HG02938 (cell line): Measurements from ENCODE around the gene CDH4.

Experiments
- ATAC-seq: cut with Tn5 transposase; IDR thresholded peaks from one replicate; pipeline ENCODE4 v1.9.1; 2021; ENCODE audit warnings: mild to moderate bottlenecking, moderate library complexity; ENCODE audit not compliant: unreplicated experiment

CDH4 gene

DNA sequence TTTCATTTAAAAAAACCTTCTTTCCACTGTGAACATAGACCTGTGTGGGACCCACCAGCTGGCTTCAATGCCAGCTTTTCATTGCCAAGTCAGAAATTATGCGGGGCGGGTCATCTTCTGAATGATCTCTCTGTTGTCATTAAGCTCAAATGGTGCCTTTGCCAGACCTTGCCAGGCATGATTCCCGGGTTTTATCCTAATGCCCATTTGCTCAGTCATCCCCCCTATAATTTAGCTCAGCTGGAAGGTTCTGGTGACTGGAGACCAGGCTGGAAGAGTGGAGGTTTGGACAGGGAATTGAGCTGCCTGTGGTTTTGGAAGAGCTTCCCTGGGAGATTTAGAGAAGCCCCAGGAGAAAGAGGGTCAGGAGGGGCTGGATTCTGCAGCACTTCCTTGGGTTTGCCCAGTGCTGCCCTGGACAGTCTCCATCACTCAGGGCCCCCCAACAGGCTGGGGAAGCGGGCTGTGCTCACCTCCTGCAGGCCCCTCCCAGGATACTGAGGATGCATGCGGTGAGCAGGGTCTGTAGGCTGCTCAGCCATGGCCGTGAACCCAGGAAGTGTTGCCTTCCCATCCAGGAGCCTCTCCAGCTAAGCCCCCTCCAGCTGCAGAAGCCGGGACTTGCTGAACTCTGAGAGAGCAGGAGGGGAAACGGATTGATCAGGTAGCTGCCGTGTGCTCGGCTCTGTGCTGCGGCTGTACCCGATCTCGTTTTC, 273.0 kb downstream of the CDH4 start:
- ATAC-seq, result no peak

DNA sequence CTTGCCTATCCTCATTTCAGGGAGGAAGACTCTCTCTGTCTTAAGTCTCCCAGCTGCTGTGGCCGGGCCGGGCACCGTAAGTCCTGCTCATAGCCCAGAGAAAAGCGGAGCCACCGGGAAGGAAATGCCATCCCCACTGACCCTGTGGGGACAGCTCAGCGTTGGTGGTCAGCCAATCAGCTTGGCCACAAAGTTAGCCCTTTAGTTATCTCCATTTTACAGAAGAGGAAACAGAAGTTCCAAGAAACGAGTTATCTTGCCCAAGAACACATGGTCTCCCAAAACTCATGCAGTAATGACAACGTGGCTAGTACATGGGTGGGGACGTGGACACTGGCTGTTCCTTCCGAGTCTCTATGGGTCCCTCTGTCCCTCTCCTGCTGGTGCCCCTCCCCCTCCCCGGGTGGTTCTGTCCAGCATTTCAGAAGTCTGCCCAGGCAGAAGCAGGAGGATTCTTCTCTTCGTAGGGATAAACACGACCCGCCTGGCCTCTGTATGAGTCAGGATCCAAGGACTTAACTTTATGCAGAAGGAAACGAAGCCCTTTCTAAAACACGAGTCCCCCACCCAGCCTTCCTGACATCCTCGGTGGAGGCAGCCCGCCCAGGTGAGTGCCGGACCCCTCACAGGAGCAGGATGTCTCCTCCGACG, 273.8 kb downstream of the CDH4 start:
- no peak for ATAC-seq

DNA sequence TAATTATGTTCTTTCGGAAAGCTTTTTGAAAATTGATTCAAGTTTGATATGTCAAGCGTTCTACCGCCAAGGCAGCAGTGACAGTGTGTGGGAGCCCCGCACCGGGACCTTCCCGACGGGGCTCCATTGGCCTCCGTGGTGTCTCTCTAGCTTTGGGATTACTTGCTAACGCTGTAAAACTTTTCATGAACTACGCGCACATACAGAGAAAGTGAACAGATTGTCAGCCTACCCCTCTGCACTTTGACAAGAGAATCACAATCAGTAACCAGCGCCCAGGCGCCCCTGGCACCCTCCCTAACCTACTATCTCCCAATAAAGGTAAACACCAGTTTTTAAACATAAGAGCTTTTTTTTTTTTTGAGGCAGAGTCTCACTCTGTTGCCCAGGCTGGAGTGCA, 274.8 kb downstream of the CDH4 start:
- no peak for ATAC-seq

DNA sequence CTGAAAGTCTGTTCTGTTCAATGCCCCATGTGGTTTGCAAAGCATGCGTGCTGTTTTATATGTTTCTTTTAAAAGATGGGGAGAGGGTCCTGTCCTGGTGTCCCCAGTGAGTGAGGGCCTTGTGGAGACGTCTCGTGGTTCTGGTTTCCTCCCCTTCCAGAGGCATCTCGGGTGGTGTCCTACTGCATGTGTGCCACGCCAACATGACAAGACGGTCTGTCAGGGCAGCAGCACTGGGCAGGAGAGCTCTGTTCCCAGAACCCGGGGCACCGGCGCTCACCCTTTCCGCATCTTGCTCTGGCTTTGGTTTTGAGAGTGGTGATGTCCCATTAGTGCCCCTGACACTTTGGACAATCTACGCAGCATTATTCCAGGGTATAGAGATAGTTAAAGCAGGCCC, 275.6 kb downstream of the CDH4 start:
- ATAC-seq, result no peak

DNA sequence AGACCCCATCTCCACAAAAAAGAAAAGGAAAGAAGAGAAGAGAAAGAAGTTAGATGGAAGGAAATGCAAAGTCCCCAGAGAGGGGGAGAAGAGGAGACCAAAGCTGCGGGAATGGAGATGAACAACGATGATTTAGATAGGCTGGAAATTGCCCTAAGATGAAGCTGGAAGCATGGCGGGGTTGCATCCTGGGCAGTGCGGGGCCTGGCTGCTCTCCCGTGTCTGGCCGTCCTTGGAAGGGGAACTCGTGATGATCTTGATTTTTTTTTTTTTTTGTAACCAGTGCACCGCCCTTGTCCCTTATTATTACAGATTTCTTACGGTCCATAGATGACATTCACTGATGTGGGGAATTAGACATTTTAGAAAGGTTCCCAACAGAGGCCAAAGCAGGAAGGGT, 276.5 kb downstream of the CDH4 start:
- no peak for ATAC-seq

DNA sequence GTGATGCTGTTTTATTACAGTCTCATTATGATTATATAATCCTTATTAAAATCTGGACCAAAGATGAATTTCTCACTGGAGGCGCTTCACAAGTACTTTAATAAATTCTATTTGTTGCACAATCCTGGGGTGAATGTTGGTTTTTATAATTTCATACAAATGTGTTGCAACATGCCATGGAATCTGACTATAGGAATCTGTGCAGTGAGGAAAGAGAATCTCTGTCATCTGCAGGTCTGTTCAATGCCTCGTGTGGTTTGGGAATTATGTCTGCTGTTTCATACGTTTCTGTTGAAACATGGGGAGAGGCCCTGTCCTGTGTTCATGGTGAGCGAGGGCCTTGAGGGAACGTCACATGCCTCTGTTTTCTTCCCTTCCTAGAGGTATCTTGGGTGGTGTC, 277.3 kb downstream of the CDH4 start:
- no peak for ATAC-seq

DNA sequence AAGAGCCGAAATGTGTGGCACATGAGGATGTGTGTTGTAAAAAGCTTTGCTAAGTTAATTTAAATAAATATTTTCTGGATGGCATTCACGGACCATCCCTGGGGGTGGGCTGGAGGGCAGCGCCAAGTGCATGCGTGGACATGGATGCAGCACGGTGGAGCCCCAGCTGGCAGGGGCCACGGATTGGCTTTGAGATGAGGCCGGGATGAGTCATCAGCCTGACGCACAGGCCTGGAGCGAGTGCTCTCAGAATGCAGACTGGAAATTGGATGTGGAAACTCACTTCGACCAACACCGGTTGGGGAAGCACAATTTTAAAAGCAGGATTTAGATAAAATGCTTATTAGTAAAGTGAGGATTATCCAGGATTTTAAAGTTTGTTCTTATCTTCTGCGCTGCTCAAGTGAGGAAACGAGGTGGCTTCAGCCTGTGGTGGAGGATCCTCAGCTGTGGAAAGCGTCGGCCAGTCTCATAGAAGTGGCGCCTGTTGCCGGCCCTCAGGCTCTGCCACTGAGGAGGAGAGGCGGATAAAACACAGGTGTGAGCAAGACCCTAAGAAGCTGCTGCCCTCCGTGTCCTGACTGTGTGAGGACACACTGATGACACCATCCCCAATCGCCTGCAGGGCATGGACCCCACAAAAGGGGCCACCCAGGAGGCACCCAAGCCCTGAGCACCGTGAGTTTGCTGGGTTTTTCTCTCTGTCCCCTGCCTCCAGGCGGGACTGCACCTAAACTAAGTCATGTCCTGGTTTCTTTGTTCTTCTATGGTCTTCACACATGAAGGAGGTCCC, 279.7 kb downstream of the CDH4 start:
- no peak for ATAC-seq

DNA sequence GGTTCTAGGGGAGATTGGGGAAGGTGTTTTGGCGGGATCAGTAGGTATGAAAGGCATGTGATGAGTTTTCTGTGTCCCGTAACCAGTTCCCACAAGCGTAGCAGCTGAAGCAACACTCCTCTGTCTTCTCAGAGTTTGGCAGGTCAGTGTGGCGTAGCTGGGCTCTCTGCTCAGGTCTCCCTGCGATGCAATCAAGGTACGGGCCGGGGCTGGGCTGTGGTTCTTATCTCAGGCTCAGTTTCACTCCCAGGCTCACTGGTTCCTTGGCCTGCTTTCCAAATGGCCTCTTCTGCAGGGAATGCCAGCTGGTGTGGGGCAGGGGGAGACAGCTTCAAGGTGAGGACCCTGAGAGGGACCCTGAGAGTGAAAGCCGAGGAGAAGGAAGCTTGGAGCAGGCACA, 280.7 kb downstream of the CDH4 start:
- no peak for ATAC-seq

DNA sequence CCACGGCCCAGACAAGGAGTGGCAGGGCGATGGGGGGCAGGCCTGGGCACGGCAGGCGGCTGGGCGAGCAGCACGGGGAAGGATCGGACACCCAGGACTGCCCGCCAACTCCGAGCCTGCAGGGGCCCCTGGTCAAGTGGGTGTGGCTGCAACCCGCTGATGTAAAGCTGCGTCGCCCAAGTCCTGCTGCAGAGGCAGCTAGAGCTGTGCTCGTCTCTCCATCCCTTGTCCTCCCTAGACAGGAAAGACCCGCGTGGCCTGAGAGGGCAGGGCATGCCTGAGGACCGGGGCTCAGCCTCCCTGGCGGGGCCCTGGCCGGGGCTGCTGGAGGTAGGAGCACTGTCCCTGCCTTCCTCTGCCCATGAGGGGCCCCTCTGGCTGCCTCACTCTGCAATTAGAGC, 281.2 kb downstream of the CDH4 start:
- ATAC-seq, result no peak

DNA sequence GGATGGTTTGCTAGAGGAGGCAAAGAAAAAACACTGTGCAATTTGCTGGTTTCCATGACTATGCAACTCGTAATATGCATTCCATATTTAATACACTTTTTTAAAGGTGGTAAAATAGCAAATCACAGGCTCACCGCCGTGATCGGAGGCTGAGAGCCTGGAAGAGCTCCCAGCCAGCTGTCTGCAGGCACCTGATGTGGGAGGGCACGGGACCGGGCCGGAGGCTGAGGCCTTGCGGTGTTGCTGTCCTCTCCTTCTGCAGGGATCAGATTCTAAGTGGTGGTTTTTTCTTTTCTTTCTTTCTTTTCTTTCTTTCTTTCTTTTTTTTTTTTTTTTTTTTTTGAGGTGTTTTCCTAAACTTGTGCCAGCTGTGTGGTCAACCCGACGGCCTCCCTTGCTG, 282.3 kb downstream of the CDH4 start:
- ATAC-seq, result no peak

DNA sequence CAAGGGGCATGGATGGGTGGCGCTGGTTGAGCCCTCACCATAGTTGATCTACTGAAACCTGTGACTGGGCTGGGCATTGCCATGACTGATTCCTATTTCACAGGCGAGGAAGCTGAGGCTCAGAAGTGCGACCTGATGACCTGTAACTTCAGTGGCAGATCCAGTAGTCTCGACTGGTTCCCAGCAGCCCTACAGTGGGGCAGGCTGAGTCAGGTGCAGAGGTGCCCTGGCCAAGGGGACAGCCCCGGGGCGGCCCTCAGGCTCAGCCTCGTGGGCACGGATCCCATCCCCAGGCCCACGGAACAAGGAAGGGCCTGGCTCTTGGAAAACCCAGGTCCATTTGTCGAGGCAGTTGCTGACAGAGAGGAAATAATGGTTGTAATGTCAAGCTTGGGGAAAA, 283.0 kb downstream of the CDH4 start:
- no peak for ATAC-seq

DNA sequence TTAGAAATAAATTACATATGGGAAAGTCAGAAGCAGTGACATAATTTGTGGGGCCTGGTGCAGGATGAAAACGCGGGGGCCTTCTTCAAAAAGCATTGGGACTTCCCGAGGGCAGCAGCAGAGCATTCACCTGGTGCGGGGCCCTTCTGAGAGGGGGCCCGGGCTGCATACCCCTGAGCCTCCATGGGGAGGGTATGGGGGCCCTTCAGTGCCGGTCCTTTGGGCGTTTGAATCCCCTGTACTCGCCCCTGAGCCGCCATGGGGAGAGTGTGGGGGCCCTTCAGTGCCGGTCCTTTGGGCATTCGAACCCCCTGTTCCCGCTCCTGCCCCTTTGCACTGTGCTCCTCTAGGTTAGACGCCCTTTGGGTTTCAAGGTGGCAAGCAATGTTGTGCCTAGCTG, 283.5 kb downstream of the CDH4 start:
- ATAC-seq, result no peak

DNA sequence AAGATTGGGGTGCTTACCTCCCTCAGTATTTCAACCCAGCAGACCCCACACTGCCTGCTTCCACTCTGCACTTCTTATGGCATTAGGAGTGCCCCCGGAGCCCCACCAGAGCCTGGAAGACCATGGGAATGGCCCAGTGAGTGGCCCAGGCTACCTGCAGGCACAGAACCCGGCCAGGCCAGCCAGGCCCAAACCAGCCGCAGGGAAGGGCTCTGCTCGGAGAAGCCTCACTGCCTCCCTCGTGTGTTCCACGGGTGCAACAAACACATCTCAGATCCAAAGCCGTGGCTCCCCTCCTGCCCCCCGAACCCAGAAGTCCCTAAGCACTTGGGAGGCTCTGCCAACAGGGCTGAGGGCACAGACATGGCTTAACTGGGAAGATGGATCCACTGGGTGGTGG, 283.9 kb downstream of the CDH4 start:
- ATAC-seq, result no peak

DNA sequence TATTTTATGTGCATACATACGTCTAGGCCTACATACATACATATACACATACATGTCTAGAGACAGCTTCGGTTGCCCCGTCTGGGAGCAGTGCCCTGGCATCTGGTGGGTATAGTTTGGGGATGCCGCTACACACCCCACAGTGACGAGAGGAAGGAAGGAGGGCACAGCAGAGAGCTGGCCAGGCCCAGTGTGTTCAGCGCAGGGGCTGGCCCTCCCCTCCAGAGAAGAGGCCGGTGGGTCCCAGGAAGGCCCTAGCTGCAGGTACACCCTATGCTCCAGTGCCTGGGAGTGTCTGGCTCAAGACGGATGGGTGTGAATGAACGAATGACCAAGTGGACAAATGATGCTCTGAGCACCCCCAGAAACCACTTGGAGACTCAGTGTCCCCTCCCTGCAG, 284.6 kb downstream of the CDH4 start:
- no peak for ATAC-seq

DNA sequence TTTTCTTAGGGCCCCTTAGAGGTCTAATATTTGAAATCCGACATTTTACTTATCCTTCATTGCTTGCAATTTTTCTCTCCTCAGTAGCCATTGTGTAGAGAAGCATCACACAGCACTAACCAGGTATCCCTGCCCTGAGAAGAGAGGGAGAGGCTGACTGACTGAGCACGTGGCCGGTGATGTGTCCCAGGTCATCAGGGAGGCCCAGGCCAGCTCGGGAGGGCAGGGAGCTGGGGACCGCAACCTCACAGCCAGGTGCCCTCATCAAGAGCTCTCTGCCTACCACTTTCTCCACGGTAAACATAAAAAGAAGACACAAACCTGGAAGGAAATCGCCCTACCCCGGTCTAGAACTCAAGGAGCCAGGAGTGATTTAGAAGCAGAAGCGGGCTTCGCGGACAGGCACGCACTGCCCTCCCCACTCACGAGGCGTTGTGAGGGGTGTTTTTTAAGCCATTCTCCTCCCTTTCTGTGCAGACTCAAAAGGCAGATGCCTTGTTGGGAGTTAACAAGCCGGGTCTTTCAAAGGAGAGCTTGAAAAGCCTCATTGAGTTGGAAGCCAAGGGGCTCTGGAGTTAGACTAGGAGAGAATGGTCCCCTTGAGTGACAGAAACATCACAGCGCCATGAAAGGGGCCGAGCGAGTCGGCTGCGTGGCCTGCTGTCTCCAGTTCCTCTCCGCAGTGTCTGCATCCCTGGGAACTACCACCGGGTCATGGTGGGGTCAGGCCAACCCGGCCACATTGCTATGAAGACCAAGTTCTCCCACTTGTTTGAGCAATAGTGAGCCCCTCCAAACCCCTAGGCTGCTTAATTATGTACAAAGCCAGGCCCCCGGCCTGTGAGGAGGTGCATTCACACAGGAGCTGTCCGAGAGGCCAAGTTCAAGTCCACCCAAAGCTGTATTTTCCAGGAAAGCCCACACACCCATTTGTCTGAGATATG, 285.4 kb downstream of the CDH4 start:
- ATAC-seq, result no peak

DNA sequence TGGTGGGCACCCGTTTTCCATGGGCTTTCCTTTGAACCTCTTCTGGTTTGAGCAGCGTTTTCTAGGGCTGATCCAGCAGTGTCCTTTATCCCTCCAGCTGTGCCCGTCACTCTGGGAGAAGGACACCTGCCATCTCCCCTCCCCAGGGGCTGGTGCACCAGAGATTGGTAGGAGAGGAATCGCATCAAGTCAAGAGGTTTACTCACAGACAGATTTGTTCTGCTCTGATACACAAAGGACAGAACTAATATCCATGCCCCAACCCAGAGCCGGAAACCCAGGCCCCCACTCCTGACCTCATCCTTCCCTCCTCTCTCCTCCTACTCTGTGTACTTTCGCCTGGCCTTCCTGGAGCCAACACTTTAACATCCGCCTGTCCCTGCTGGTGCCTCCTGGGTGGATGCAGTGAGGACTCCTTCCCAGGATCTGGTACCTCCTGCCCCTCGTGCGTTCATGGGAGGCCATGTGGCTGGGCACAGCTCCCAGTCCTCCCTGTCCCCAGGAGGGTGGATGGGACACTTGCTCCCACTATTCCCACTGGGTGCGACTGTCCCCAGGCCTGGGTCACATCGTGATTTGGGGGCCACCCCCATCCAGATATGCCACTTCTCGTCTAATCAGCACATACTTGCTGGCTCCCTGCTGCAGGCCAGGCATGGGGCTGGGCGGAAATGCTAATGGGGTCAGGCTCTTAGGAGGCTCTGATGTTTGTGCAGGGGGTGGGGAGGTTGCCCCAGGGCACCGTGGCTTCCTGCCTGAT, 286.3 kb downstream of the CDH4 start:
- no peak for ATAC-seq

DNA sequence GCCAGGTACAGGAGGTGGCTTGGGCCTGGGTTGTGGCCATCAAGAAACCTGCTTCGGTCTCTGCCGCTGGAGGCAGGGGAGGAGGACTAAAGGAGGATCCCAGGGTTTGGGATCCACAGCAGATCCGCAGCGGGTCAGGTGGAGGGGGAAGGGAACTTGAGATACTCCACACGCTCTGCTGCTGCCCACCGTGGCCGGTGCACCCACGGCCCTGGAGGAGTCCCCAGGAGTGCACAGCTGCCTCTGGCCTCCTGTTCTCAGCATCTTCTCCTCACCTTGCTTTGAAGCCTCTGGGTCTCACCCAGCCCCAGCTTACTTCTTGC, 286.8 kb downstream of the CDH4 start:
- ATAC-seq, result no peak

DNA sequence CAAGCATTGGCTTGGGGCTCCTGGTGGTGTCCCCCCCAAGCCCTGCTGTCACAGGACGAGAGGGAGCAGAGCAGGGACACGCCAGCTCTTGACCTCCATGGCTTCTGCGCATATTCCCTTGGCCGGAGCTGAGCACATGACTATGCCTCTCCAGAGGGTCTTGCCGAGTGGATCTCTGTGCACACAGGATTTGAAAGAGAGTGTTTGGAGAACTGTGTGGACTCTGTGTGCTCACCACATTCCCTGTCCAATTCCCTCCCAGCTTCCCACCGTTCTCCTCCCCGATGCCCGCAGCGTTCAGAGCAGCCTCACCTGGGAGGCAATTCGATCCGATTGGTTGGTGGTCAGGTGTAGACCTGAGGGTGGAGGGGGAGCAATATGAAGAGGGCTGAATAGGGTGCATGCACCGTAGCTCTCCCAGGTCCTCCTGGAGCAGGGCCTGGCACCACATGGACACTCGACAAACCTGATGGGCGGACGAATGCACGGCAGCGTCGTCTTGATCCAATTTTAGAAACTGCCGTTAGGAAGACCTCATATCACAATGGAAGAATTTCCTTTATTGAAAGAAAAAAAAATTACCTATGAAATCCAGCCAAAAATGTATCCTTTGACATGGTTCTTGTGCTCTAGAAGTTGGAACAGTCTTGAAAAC, 287.8 kb downstream of the CDH4 start:
- ATAC-seq, result no peak

DNA sequence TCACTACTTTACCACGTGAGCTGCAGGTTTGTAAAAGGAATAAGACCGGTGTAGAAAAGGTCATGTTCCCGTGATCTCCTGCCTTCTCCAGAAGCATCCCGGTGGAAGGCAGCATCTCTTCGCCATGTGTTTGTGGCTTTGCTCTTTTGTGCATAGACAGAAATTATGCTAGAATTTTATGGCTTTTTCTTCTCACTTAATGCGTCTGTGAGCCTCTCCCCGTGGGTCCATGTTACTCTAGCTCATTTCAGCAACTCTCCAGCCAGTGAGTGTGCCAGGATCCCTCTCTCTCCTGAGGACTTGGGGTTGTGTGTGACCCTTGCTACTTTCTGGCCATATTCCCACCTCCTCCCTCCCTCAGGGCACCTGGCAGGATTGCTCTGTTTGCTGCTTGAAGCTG, 289.5 kb downstream of the CDH4 start:
- no peak for ATAC-seq

DNA sequence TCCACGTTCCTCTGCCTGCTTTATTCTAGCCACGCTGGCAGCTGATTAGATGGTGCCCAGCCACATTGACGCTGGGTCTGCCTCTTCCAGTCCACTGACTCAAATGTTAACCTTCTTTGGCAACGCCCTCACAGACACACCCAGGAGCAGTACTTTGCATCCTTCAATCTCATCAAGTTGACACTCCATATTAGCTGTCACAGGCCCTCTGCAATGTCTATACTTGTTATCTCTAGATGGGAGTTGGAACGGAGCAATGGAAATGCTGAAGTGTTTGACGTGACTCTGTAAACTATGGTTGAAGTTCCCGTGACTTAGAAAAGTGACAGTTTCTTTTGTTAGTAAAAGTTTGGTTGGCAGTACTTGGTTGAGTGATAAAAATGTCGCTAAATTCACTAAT, 291.0 kb downstream of the CDH4 start:
- ATAC-seq, result no peak
